H1 (cell line): ENCODE measurements around the gene MCM7. TPM values are rescaled to one million over a fixed set of nuclear protein-coding genes. Genes with fewer than 3 reads are reported as not detected.

Experiments used
- CTCF ChIA-PET: fragments of 300-600 bp; sonication (Branson Sonifier 250); formaldehyde crosslinking; loops from one replicate; lab custom pipeline; 2021; ENCODE audit not compliant: partially characterized antibody; lab: Charles Lee
- POLR2A ChIA-PET: fragments of 300-600 bp; sonication (Branson Sonifier 250); formaldehyde crosslinking; loops from one replicate; lab custom pipeline; 2021; ENCODE audit warnings: inconsistent platforms; ENCODE audit not compliant: partially characterized antibody; lab: Charles Lee
- DNase-seq, 2 experiments: peaks; one replicate each; pipeline versions ENCODE4 v3.0.0 to v3.0.0-alpha.2; 2010 to 2022; ENCODE audit warnings: low spot score in 2 of 2, low read depth in 1 of 2, mixed read lengths in 1 of 2
- FAIRE-seq: peaks from 2 replicates; lab custom pipeline; 2011; peaks lifted over from hg19 to GRCh38; lab: Jason Lieb, UNC
- H2AFZ ChIP-seq: 2 replicates; pipeline ENCODE4 v1.8.1; 2012; ENCODE audit warnings: low read length, inconsistent platforms
- H2AK5ac ChIP-seq: 2 replicates; pipeline ENCODE4 v1.6.1; 2013; ENCODE audit warnings: low read depth, low read length
- H2BK120ac ChIP-seq: replicated peaks from 2 replicates; pipeline ENCODE3; 2013; ENCODE audit warnings: low read depth, low read length, inconsistent platforms
- H2BK12ac ChIP-seq: 2 replicates; pipeline ENCODE4 v1.6.1; 2013; ENCODE audit warnings: low read depth, low read length
- H2BK15ac ChIP-seq: 2 replicates; pipeline ENCODE4 v1.6.1; 2013; ENCODE audit warnings: low read length
- H2BK20ac ChIP-seq: 2 replicates; pipeline ENCODE4 v1.6.1; 2013; ENCODE audit warnings: low read length
- H2BK5ac ChIP-seq: 2 replicates; pipeline ENCODE4 v1.6.1; 2013; ENCODE audit warnings: low read depth, low read length
- H3K14ac ChIP-seq: 2 replicates; pipeline ENCODE4 v1.6.1; 2013; ENCODE audit warnings: inconsistent platforms; ENCODE audit not compliant: insufficient read length
- H3K18ac ChIP-seq: 2 replicates; pipeline ENCODE4 v1.6.1; 2013; ENCODE audit warnings: low read length; ENCODE audit errors: extremely low read depth
- H3K23ac ChIP-seq: 2 replicates; pipeline ENCODE4 v1.6.1; 2013; ENCODE audit warnings: inconsistent platforms; ENCODE audit not compliant: insufficient read length
- H3K23me2 ChIP-seq: 2 replicates; pipeline ENCODE4 v1.6.1; 2013; ENCODE audit warnings: low read depth, low read length
- H3K27ac ChIP-seq: 2 replicates; pipeline ENCODE4 v1.6.1; 2011; ENCODE audit warnings: low read depth, low read length, inconsistent platforms
- H3K27me3 ChIP-seq, 4 experiments: replicated peaks in 1 of 4; 1 replicate in 1 of 4; 2 replicates in 3 of 4; pipeline versions ENCODE4 v1.6.1 to v1.8.1; 2011 to 2013; ENCODE audit warnings: low read length in 3 of 4, mild to moderate bottlenecking in 3 of 4, inconsistent platforms in 2 of 4, mixed read lengths in 2 of 4, moderate library complexity in 1 of 4; ENCODE audit not compliant: control insufficient read depth in 3 of 4, insufficient read depth in 3 of 4; ENCODE audit errors: extremely low read depth in 1 of 4
- H3K36me3 ChIP-seq, 4 experiments: 2 replicates each; pipeline versions ENCODE4 v1.6.1 to v1.8.1; 2011 to 2013; ENCODE audit warnings: mild to moderate bottlenecking in 4 of 4, low read length in 3 of 4, moderate library complexity in 2 of 4, control low read depth in 1 of 4, inconsistent platforms in 1 of 4; ENCODE audit not compliant: insufficient read depth in 4 of 4, control insufficient read depth in 2 of 4
- H3K4ac ChIP-seq: replicated peaks from 2 replicates; pipeline ENCODE3; 2013; ENCODE audit warnings: low read length, low read depth, mixed read lengths, inconsistent platforms; ENCODE audit not compliant: insufficient read length
- H3K4me1 ChIP-seq, 4 experiments: replicated peaks in 1 of 4; 1 replicate in 1 of 4; 2 replicates in 3 of 4; pipeline versions ENCODE4 v1.6.1 to v1.8.1; 2011 to 2013; ENCODE audit warnings: low read length in 3 of 4, inconsistent platforms in 2 of 4, mixed read lengths in 1 of 4; ENCODE audit not compliant: insufficient read depth in 4 of 4, control insufficient read depth in 3 of 4
- H3K4me2 ChIP-seq, 2 experiments: 2 replicates each; pipeline versions ENCODE4 v1.6.1 to v1.8.1; 2011 to 2013; ENCODE audit warnings: low read depth in 2 of 2, low read length in 2 of 2, control low read depth in 1 of 2, inconsistent platforms in 1 of 2, mild to moderate bottlenecking in 1 of 2; ENCODE audit not compliant: insufficient read depth in 1 of 2
- H3K4me3 ChIP-seq, 4 experiments: fragments of 200-600, 300-600 bp in 1 of 4; sonication (generic), shearing (Covaris generic), sonication (Bioruptor Twin) in 1 of 4; 2 replicates each; pipeline versions ENCODE4 v1.5.1 to v1.8.1; 2011 to 2016; ENCODE audit warnings: low read length in 4 of 4, low read depth in 3 of 4, control low read depth in 2 of 4, inconsistent platforms in 2 of 4, mild to moderate bottlenecking in 2 of 4, mixed read lengths in 1 of 4, moderate library complexity in 1 of 4; ENCODE audit not compliant: insufficient read depth in 2 of 4; ENCODE audit errors: extremely low read depth in 1 of 4
- H3K56ac ChIP-seq: replicated peaks from 2 replicates; pipeline ENCODE3; 2013; ENCODE audit warnings: low read depth, mild to moderate bottlenecking, mixed read lengths, low read length, inconsistent platforms; ENCODE audit not compliant: insufficient read length
- H3K79me1 ChIP-seq: 2 replicates; pipeline ENCODE4 v1.6.1; 2013; ENCODE audit warnings: low read depth, low read length, control low read depth
- H3K79me2 ChIP-seq, 2 experiments: 2 replicates each; pipeline versions ENCODE4 v1.6.1 to v1.8.1; 2012 to 2013; ENCODE audit warnings: low read length in 2 of 2, mild to moderate bottlenecking in 2 of 2, inconsistent platforms in 1 of 2; ENCODE audit not compliant: insufficient read depth in 2 of 2, control insufficient read depth in 1 of 2
- H3K9ac ChIP-seq, 4 experiments: replicated peaks in 1 of 4; 1 replicate in 1 of 4; 2 replicates in 3 of 4; pipeline versions ENCODE4 v1.6.1 to v1.8.1; 2011 to 2013; ENCODE audit warnings: low read depth in 3 of 4, low read length in 3 of 4, control low read depth in 2 of 4, mild to moderate bottlenecking in 2 of 4, moderate library complexity in 2 of 4, inconsistent platforms in 1 of 4; ENCODE audit errors: extremely low read depth in 1 of 4
- H3K9me3 ChIP-seq, 2 experiments: 2 replicates each; pipeline versions ENCODE4 v1.6.1 to v1.8.1; 2012 to 2013; ENCODE audit warnings: mild to moderate bottlenecking in 2 of 2, moderate library complexity in 2 of 2, control low read depth in 1 of 2, inconsistent platforms in 1 of 2, low read depth in 1 of 2, low read length in 1 of 2, mixed read lengths in 1 of 2; ENCODE audit not compliant: insufficient read depth in 2 of 2
- H4K20me1 ChIP-seq, 2 experiments: replicated peaks in 1 of 2; 2 replicates each; pipeline versions ENCODE3 to v1.8.1; 2011 to 2013; ENCODE audit warnings: inconsistent platforms in 2 of 2, low read length in 2 of 2, mild to moderate bottlenecking in 1 of 2; ENCODE audit not compliant: insufficient read depth in 2 of 2, control insufficient read depth in 1 of 2
- H4K5ac ChIP-seq: 2 replicates; pipeline ENCODE4 v1.6.1; 2013; ENCODE audit warnings: low read length, low read depth, mixed read lengths, inconsistent platforms; ENCODE audit not compliant: insufficient read length
- H4K8ac ChIP-seq: 2 replicates; pipeline ENCODE4 v1.8.0; 2013; ENCODE audit warnings: mild to moderate bottlenecking, moderate library complexity, low read length, inconsistent platforms; ENCODE audit not compliant: insufficient read depth; ENCODE audit errors: extremely low read depth
- H4K91ac ChIP-seq: replicated peaks from 2 replicates; pipeline ENCODE3; 2013; ENCODE audit warnings: low read length, mixed read lengths, inconsistent platforms; ENCODE audit not compliant: insufficient read length
- FOSL1 ChIP-seq: IDR thresholded peaks from 2 replicates; pipeline ENCODE4 v1.6.1; 2011; ENCODE audit warnings: mild to moderate bottlenecking, low read depth, low read length, moderate library complexity; ENCODE audit not compliant: insufficient read depth
- GABPA ChIP-seq: IDR thresholded peaks from 2 replicates; pipeline ENCODE4 v1.6.1; 2011; ENCODE audit warnings: mild to moderate bottlenecking, low read length, moderate library complexity, borderline replicate concordance; ENCODE audit not compliant: insufficient read depth
- MAFK ChIP-seq: IDR thresholded peaks from 2 replicates; pipeline ENCODE4 v1.6.1; 2012; ENCODE audit warnings: low read depth, mild to moderate bottlenecking, improper control_type of control experiment, low read length
- POLR2A ChIP-seq, 2 experiments: IDR thresholded peaks; 1 replicate in 1 of 2; 2 replicates in 1 of 2; pipeline ENCODE4 v1.6.1; 2011; ENCODE audit warnings: low read depth in 2 of 2, low read length in 2 of 2, mild to moderate bottlenecking in 2 of 2; ENCODE audit errors: control extremely low read depth in 1 of 2
- POU5F1 ChIP-seq: IDR thresholded peaks from 2 replicates; pipeline ENCODE4 v1.6.1; 2011; ENCODE audit warnings: low read depth, mild to moderate bottlenecking, low read length, moderate library complexity
- SAP30 ChIP-seq: fragments of 300-600 bp; sonication (generic); IDR thresholded peaks from 2 replicates; pipeline ENCODE4 v1.7.1; 2012; ENCODE audit warnings: low read length, moderate library complexity, mild to moderate bottlenecking, inconsistent platforms; ENCODE audit not compliant: insufficient read depth, insufficient replicate concordance
- SIRT6 ChIP-seq: IDR thresholded peaks from one replicate; pipeline ENCODE4 v1.7.1; 2012; ENCODE audit warnings: low read length, inconsistent platforms
- TAF7 ChIP-seq: optimal IDR thresholded peaks from 2 replicates; pipeline ENCODE3; 2011; ENCODE audit warnings: low read depth, mild to moderate bottlenecking, inconsistent platforms, low read length, moderate library complexity, borderline replicate concordance
- WGBS, 2 experiments: shearing (Covaris generic) in 1 of 2; methylation state at CpG; one replicate each; pipeline versions ENCODE4 v1.1.6 to v1.1.7; 2013 to 2015; ENCODE audit warnings: low lambda C conversion rate in 2 of 2, mixed read lengths in 2 of 2, inconsistent platforms in 1 of 2, low coverage in 1 of 2, missing lambda C conversion rate in 1 of 2; ENCODE audit not compliant: insufficient replicate concordance in 2 of 2, insufficient coverage in 1 of 2, insufficient read length in 1 of 2; ENCODE audit errors: extremely low coverage in 1 of 2, missing lambda C conversion rate in 1 of 2; 5-methylcytosine and 5-hydroxymethylcytosine counted together
- polyA plus RNA-seq, 7 experiments: library from polyadenylated mRNA; depleted of rRNA in 3 of 7; stranded (reverse) in 5 of 7; unstranded in 2 of 7; fragments of >200 nt in 5 of 7; fragments of 200-250 nt in 2 of 7; gene quantifications; 1 replicate in 5 of 7; 2 replicates in 1 of 7; 4 replicates in 1 of 7; pipeline versions ENCODE4 v1.2.1 to v1.2.3, GENCODE V29; 2011 to 2013; ENCODE audit warnings: missing spikeins in 2 of 7, mixed read lengths in 2 of 7
- total RNA-seq: library from RNA; stranded (reverse); fragmentation: NEBNext Ultra II Directional; extraction: Animal tissue kit (Norgen Biotek cat#: 25700); gene quantifications from 2 replicates; pipeline ENCODE4 v1.2.1, GENCODE V29; 2021
- TF ChIP-seq, protein P1 (sequence below): IDR thresholded peaks from 2 replicates; pipeline ENCODE4 v1.6.1; 2012; ENCODE audit warnings: inconsistent platforms
- TF ChIP-seq, protein P2 (sequence below): IDR thresholded peaks from 2 replicates; pipeline ENCODE4 v1.6.1; 2012; ENCODE audit warnings: low read length, inconsistent platforms
- TF ChIP-seq, protein P3 (sequence below): IDR thresholded peaks from 2 replicates; pipeline ENCODE4 v1.6.1; 2012; ENCODE audit warnings: inconsistent platforms

The MCM7 gene
- total and polyA plus RNA-seq, 2 of the 8 experiments (the other 6 are each of a cell fraction or from before 2014, with no cell fraction given), result 313 to 344 TPM

DNA sequence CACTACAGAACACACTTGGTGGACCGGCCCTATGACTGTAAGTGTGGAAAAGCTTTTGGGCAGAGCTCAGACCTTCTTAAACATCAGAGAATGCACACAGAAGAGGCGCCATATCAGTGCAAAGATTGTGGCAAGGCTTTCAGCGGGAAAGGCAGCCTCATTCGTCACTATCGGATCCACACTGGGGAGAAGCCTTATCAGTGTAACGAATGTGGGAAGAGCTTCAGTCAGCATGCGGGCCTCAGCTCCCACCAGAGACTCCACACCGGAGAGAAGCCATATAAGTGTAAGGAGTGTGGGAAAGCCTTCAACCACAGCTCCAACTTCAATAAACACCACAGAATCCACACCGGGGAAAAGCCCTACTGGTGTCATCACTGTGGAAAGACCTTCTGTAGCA, 37.0 kb downstream of the MCM7 start:
- Histone ChIP-seq H3K56ac (no peak overlapping the region), H3K4ac (no peak overlapping the region), H3K18ac (no peak overlapping the region), H3K9me3 (peaks cover 2 to 3% of the 10 kb centered on the region in 2 experiments; a peak in 2 of 4 replicates), H3K36me3 (peaks cover 14 to 48% (median 34%) of the 10 kb centered on the region in 4 experiments), H3K27ac (no peak overlapping the region), H3K4me1 (no peaks in the 10 kb centered on the region), H2AFZ (no peak overlapping the region), H3K23ac (no peak overlapping the region), H3K79me1 (no peaks in the 10 kb centered on the region), H3K4me3 (no peak overlapping the region), H3K4me2 (no peak overlapping the region), H2BK20ac (no peak overlapping the region), H3K14ac (no peak overlapping the region), H3K79me2 (no peaks in the 10 kb centered on the region; a peak in 1 of 4 replicates), H2BK12ac (no peak overlapping the region), H3K27me3 (no peaks in the 10 kb centered on the region), H2BK120ac (no peak overlapping the region), H4K8ac (no peak overlapping the region), H2AK5ac (no peak overlapping the region), H4K20me1 (peaks cover 0 to 2% of the 10 kb centered on the region in 2 experiments), H4K91ac (no peak overlapping the region), H3K9ac (no peak overlapping the region), H3K23me2 (no peaks in the 10 kb centered on the region), H4K5ac (no peak overlapping the region), H2BK5ac (no peak overlapping the region), H2BK15ac (no peak overlapping the region)
- POLR2A ChIA-PET, result interaction anchor here (1.0 to 19.6 kb wide), 15 partner anchors 7 to 224 kb away, joined by 3 to 294 read pairs (median 5); partner anchors contain the start of genes AP4M1, COPS6, MCM7 and ZKSCAN1
- FAIRE-seq (no peak), DNase-seq (no peak)
- WGBS, 2 experiments, result 92% methylated on average over 9 of the region's 9 CpGs; no CpG with 5 or more reads in 1 of the 2 experiments
- CTCF ChIA-PET, result interaction anchor here (0.7 to 1.9 kb wide), 5 partner anchors 10 to 149 kb away, joined by 3 to 7 read pairs (median 5); no protein-coding TSS in a partner anchor
- TF ChIP-seq GABPA (no peak), POLR2A (IDR thresholded peaks at IDR 0.05; ENCODE audit: control extremely low read depth in 1 of 2, low read depth in 2 of 2, low read length in 2 of 2) (no peak), TAF7 (no peak), SIRT6 (no peak), FOSL1 (no peak), SAP30 (no peak), MAFK (no peak), POU5F1 (no peak)
- TF ChIP-seq, protein P1, sequence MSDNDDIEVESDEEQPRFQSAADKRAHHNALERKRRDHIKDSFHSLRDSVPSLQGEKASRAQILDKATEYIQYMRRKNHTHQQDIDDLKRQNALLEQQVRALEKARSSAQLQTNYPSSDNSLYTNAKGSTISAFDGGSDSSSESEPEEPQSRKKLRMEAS, result no peak
- TF ChIP-seq, protein P2, sequence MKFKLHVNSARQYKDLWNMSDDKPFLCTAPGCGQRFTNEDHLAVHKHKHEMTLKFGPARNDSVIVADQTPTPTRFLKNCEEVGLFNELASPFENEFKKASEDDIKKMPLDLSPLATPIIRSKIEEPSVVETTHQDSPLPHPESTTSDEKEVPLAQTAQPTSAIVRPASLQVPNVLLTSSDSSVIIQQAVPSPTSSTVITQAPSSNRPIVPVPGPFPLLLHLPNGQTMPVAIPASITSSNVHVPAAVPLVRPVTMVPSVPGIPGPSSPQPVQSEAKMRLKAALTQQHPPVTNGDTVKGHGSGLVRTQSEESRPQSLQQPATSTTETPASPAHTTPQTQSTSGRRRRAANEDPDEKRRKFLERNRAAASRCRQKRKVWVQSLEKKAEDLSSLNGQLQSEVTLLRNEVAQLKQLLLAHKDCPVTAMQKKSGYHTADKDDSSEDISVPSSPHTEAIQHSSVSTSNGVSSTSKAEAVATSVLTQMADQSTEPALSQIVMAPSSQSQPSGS, result no peak
- TF ChIP-seq, protein P3, sequence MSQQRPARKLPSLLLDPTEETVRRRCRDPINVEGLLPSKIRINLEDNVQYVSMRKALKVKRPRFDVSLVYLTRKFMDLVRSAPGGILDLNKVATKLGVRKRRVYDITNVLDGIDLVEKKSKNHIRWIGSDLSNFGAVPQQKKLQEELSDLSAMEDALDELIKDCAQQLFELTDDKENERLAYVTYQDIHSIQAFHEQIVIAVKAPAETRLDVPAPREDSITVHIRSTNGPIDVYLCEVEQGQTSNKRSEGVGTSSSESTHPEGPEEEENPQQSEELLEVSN, result no peak
